NCI-H2081 treated with DMSO at 0.1 percent for 48 hours (cell line): ENCODE results near the gene CDR2.
A peak's percentile ranks its signal among the peaks of the same experiment; 100 is the strongest.
"Not testable (repeated sequence)": the region's sequence is repeated elsewhere in the genome, so short reads cannot be mapped to it uniquely, and the experiment has no call there.

ENCODE experiments used
- DNase-seq: peaks from one replicate; lab custom pipeline; 2025; lab: John Stamatoyannopoulos, UW

CDR2 gene

GRCh38 chr16:22304411-22304810 lies 70.0 kb downstream of the CDR2 start:
- DNase-seq: no peak

DNA sequence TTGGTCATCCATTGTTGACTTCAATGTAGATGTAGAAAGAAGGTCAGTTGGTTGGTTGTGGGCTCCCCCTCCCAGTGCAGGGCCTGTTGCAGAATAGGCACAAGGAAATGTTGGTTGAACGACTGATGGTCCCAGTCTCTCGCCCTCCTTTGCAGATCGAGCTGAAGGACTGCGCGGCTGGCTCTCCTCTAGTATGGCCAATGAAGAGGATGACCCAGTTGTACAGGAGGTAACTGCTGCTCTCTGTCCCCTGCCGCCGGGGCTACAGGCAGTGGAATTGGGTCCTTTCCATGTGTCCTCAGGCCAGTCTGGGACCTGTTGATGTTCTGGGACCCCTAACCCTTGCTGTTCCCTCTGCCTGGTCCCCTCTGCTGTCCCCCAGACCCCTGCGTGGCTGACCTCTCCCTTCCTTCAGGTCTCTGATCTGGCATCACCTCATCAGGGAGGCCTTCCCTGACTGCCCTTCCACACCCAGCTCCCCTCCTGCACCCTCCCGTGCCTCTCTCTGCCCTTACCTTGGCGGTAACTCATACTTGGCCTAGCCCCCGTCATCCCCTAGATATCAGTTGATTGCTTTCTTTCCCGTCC lies 71.5 kb downstream of the CDR2 start:
- DNase-seq: no peak

- DNase-seq: not testable (repeated sequence)
These were observed 73.0 kb downstream of the CDR2 start for GRCh38 chr16:22301423-22301822.

DNA sequence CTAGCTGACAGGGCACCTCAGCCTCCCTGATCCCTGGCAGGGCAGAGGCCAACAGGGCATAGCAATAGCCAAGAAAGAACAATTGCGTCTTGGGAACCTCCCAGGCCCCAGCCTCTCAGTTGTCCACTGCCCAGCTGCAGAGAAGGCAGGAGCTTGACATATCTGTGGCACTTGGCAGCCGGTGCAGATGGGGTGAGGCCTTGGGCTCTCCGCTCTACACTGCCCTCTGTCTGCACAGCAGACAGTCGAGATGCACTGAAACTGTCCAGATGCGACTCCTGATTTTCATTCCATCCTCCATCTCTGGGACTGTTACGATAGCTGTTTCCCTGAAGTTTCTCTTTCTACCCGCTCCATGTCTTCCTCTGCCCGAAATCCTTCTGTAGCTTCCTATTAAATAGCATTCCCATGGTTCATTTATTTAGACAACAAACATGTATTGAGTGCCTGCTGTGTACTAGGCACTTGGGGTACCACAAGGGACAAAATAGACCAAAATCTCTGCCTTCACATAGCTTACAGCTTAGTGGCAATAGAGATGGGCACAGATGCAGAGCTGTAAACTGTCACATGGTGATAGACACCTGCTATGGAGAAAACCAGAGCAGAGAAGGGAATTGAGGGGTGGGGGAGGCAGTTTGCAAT lies 73.9 kb downstream of the CDR2 start:
- DNase-seq: no peak

DNA sequence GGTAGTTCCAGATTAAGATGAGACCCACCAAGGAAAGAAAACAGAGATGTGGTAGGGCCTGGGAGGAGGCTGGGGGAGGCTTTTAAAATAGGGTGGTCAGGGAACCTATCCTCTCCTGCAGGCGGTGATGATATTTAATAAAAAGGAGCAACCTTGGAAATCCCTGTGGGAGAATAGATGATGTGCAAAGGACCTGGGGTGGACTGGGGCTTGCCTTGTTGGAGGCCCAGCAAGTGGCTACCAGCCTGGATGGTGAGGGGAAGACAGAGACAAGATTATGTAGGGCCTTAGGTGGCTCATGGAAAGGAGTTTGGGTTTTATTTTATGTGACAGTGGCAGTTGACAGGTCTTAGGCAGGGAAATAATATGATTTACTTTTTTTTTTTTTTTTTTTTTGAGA lies 75.4 kb downstream of the CDR2 start:
- DNase-seq: no peak

DNA sequence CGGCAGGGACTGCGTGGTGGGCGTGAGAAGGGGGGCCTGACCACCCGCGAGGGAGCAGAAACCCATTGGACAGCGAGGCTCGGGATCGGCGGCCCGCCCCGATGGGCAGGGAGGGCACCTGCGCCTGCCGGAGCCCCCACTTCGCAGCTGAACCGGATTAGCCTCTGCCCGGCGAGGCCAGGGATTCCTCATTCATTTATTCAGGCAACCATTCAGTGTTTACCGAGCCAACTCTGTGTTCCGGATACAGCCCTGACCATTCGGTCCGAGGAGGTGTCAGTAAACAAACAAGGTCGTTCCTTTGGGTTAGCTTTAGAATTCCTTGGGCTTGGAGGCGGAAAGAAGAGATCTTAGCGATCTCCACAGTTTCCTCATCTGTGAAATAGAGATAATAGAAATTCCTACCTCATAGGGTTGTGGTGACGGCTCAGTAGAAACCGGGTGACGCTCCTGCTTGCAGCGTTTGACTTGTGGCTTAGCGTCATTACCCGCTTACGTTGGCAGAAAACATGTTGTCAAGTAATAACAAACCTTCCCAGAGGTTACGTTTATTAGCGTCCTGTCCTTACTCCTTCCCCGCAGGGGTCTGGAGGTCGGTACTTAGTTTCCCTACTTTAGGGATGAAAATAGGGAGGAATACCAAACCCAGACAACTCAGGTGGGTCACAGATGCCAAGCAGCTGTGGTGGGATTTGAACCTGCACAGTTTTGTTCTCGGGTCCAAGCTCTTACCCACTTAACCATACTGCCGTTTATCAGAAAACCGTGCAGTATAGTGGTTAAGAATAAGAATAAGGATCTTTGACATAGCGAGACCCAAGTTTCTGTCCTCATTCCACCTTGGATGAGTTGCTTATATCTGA lies 76.3 kb downstream of the CDR2 start:
- peak; percentile 75 for DNase-seq

GRCh38 chr16:22297114-22297870 lies 77.1 kb downstream of the CDR2 start, which contains the start of gene POLR3E:
TSS of gene POLR3E (plus strand) at chr16:22297409. CDS start at chr16:22302969, 5,560 bp downstream.
- DNase-seq: peak; percentile 90

- DNase-seq: no peak
These were observed 78.0 kb downstream of the CDR2 start for GRCh38 chr16:22296225-22297113.
